ENCODE results near the gene AHDC1.

Gene AHDC1

DNA sequence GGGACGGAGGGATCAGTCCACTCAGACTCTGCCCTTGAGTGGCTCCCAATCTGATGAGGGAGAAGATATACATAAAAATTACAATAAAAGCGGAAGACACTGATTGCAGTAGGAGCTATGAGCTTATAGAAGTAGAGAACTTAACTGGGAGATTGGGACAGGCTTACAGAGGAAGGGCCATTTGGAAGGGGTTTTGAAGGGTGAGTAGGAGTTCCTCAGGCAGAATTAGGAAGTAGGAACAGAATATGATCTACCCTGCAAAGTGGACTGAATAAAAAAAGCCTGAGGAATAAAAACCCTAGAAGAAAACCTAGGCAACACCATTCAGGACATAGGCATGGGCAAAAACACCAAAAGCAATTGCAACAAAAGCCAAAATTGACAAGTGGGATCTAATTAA is 104.8 kb downstream of the AHDC1 start:
- Histone ChIP-seq H3K4me2 (ENCODE audit: insufficient read depth, low read length) (no peak overlapping the region), H3K4me1 (ENCODE audit: insufficient read depth, low read length) (no peaks in the 10 kb centered on the region), H3K4me3 (ENCODE audit: low read depth in 1 of 2, low read length in 2 of 2) (no peak overlapping the region), H3K27ac (ENCODE audit: low read length) (no peak overlapping the region), H3K36me3 (ENCODE audit: insufficient read depth, low read length) (no peaks in the 10 kb centered on the region), H3K9me3 (ENCODE audit: insufficient read depth, low read length, severe bottlenecking) (no peaks in the 10 kb centered on the region), H3K79me2 (ENCODE audit: insufficient read depth, low read length) (no peaks in the 10 kb centered on the region), H3K9ac (ENCODE audit: low read depth, low read length) (no peak overlapping the region), H3K27me3 (ENCODE audit: insufficient read depth, low read length, poor library complexity) (no peaks in the 10 kb centered on the region), H2AFZ (ENCODE audit: low read depth, low read length) (no peak overlapping the region), H4K20me1 (ENCODE audit: insufficient read depth, low read length) (no peaks in the 10 kb centered on the region)
- ATAC-seq (ENCODE audit: insufficient read depth, low read depth): no peak
- no peak for DNase-seq
- TF ChIP-seq EZH2 (IDR thresholded peaks at IDR 0.05; ENCODE audit: borderline replicate concordance, low read depth, low read length, severe bottlenecking): no peak
- TF ChIP-seq, protein P1, sequence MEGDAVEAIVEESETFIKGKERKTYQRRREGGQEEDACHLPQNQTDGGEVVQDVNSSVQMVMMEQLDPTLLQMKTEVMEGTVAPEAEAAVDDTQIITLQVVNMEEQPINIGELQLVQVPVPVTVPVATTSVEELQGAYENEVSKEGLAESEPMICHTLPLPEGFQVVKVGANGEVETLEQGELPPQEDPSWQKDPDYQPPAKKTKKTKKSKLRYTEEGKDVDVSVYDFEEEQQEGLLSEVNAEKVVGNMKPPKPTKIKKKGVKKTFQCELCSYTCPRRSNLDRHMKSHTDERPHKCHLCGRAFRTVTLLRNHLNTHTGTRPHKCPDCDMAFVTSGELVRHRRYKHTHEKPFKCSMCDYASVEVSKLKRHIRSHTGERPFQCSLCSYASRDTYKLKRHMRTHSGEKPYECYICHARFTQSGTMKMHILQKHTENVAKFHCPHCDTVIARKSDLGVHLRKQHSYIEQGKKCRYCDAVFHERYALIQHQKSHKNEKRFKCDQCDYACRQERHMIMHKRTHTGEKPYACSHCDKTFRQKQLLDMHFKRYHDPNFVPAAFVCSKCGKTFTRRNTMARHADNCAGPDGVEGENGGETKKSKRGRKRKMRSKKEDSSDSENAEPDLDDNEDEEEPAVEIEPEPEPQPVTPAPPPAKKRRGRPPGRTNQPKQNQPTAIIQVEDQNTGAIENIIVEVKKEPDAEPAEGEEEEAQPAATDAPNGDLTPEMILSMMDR (IDR thresholded peaks at IDR 0.05; ENCODE audit: borderline replicate concordance, extremely low read depth, low read length, poor library complexity, severe bottlenecking): no peak

DNA sequence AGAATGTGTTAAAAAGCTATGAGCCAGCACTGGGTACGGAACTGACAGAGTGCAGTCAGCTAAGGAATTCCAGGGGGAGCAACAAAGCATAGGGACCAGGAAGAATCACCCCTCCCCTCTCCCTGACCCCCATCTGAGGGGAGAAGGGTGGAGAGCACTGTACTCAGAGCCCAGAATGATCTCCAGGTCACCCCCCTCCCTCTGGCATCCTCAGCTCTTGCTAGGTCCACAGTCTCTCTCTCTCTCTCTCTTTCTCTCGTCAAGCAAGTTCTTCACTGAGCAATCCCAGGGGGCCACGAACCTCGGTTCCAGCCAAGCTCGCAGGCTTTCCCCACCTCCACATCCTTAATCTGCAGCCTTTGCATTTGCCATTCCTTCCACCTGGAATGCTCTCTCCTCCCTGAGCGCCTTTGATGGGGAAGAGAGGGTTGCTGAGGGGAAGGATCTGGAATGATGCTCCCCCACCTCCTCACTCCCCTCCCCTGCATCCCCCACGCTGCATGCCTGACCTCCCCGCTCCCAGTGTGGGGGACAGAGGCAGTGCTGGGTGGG is 107.3 kb downstream of the AHDC1 start:
- Histone ChIP-seq H3K27me3 (ENCODE audit: insufficient read depth, low read length, poor library complexity) (no peaks in the 10 kb centered on the region), H2AFZ (ENCODE audit: low read depth, low read length) (no peak overlapping the region), H3K9me3 (ENCODE audit: insufficient read depth, low read length, severe bottlenecking) (no peaks in the 10 kb centered on the region), H3K36me3 (ENCODE audit: insufficient read depth, low read length) (no peaks in the 10 kb centered on the region), H3K4me3 (ENCODE audit: low read depth in 1 of 2, low read length in 2 of 2) (no peak overlapping the region), H4K20me1 (ENCODE audit: insufficient read depth, low read length) (no peaks in the 10 kb centered on the region), H3K9ac (ENCODE audit: low read depth, low read length) (no peak overlapping the region), H3K4me2 (ENCODE audit: insufficient read depth, low read length) (no peak overlapping the region), H3K27ac (ENCODE audit: low read length) (no peak overlapping the region), H3K79me2 (ENCODE audit: insufficient read depth, low read length) (no peaks in the 10 kb centered on the region), H3K4me1 (ENCODE audit: insufficient read depth, low read length) (no peaks in the 10 kb centered on the region)
- no peak for DNase-seq
- ATAC-seq (ENCODE audit: insufficient read depth, low read depth): no peak
- no peak for TF ChIP-seq EZH2 (IDR thresholded peaks at IDR 0.05; ENCODE audit: borderline replicate concordance, low read depth, low read length, severe bottlenecking)
- TF ChIP-seq, protein P1 (IDR thresholded peaks at IDR 0.05; ENCODE audit: borderline replicate concordance, extremely low read depth, low read length, poor library complexity, severe bottlenecking): no peak

DNA sequence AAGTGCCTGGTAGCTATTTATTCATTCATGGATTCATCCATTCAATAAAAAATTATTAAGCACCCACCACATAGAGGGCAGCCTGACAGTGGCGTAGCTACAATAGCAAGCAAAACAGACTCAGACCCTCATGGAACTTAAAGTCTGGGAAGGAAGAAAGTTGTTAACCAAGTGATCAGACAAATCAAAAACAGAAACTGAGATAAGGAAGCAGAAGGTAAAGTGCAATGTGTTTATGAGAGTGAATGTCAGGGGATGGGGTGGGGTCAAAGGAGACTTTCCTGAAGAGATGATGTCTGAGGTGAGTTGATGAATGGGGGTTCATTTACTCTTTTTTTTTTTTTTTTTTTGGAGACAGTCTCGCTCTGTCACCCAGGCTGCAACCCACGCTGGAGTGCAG is 111.1 kb downstream of the AHDC1 start:
- ATAC-seq (ENCODE audit: insufficient read depth, low read depth): no peak
- peaks cover 24% of the 10 kb centered on the region for H3K79me2 ChIP-seq (ENCODE audit: insufficient read depth, low read length)
- no peak overlapping the region for H3K9ac ChIP-seq (ENCODE audit: low read depth, low read length)
- no peaks in the 10 kb centered on the region for H3K27me3 ChIP-seq (ENCODE audit: insufficient read depth, low read length, poor library complexity)
- no peak for TF ChIP-seq EZH2 (IDR thresholded peaks at IDR 0.05; ENCODE audit: borderline replicate concordance, low read depth, low read length, severe bottlenecking)
- TF ChIP-seq, protein P1 (IDR thresholded peaks at IDR 0.05; ENCODE audit: borderline replicate concordance, extremely low read depth, low read length, poor library complexity, severe bottlenecking): no peak
- no peak overlapping the region for H2AFZ ChIP-seq (ENCODE audit: low read depth, low read length)
- H3K4me3 ChIP-seq (ENCODE audit: low read depth in 1 of 2, low read length in 2 of 2): no peak overlapping the region
- no peaks in the 10 kb centered on the region for H3K9me3 ChIP-seq (ENCODE audit: insufficient read depth, low read length, severe bottlenecking)
- H3K27ac ChIP-seq (ENCODE audit: low read length): no peak overlapping the region
- H3K36me3 ChIP-seq (ENCODE audit: insufficient read depth, low read length): peaks cover 3% of the 10 kb centered on the region; the same call in 1 of the 2 replicates
- no peak overlapping the region for H3K4me2 ChIP-seq (ENCODE audit: insufficient read depth, low read length)
- H4K20me1 ChIP-seq (ENCODE audit: insufficient read depth, low read length): peaks cover 8% of the 10 kb centered on the region; the same call in 1 of the 2 replicates
- no peak for DNase-seq
- peaks cover 20% of the 10 kb centered on the region for H3K4me1 ChIP-seq (ENCODE audit: insufficient read depth, low read length)
